Dedifferentiated amniotic fluid mesenchymal stem cell (primary cell): Measurements from ENCODE around the gene ADAMTSL3.

Source experiments
- DNase-seq: peaks from one replicate; pipeline ENCODE4 v3.0.0-alpha.2; 2016; ENCODE audit errors: extremely low spot score

Gene ADAMTSL3

DNA sequence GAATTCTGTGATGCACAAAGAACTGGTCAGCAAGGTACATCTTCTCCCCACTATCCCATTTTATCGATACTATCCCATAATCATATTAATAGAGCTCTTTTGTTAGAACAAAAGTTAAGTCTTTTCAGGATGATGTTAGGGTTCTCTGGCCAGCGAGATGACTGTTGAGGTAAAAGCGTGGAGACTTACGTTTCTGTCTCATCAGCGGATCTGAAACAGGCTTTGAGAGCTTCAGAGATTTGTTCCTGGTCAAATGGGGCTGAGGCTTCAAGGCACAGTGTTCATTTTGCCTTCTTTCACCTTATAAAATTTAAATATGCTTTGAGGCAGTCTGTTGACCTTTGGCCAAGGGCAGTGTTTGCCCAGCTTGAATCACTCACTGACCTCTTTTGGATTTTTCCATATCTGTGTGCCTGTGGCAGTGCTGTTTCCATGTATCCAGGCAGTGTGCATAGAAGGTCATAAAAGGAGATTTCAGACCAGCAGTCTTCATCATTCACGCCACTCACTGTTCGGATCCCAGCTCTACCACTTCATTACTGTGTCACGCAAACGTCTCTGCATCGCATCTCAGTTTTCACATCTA is 3.1 kb downstream of the ADAMTSL3 start:
- DNase-seq, result no peak

DNA sequence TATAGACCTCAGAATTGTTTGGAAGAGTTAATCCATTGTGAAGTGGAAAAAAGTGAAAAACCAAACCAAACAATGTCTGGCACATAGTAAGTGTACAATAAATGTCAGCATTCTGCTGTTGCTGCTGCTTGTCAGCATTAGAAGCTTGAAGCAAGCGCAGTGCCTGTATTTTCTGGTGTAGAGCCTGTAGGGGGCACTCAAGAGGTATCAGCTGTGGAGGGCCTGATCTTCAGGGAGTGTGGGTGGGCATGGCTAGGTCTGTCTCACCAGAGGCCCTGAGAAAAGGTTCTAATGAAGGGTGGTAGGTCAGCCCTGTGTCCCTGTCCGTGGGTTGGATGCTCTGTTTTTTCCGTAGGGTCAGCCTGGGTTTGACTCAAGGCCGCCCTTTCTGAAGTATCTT is 3.6 kb downstream of the ADAMTSL3 start:
- DNase-seq, result no peak

DNA sequence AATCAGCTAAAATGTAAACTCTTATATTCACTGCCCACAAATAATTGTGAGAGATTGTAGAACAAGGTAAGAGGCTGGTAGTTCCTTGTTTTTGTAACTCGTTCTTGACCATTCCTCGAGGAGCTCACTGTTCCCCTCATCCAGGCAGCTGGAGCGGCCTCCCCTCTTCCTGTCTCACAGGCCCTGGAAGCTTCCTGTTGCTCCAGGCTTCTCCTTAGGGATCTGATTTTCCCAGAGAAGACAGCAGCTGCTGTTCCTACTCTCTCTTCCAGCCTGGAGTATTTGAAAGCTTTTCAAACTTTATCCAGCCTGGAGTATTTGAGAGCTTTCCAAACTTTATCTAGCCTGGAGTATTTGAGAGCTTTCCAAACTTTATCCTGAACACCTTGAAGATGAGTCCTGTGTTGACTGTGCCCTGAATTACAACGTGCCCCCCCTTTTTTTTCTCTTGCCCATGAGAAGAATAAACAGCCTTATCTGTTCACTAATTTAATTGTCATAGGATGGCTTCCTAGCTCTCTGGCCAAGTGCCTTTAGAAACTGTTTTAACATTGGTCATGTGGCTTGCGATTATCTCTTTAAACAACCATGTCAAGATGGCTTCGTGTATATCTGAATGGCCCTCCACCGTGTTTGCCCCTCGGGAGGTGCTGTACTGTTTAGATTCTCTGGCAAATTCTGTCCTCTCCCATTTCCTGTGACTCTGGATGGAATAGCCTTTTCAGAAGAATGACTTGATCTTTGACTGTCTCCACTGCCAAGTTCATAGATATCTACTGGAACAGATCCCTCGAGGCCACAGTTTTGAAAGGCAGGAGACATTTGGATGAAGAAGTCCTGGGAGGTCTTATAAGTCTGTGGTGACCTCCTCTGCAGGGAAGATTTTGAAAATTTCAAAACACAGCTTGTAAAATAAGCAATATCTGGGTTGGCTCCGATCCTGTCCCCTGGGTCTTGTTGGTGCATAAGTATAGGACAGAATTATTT is 4.8 kb downstream of the ADAMTSL3 start:
- DNase-seq, result no peak

DNA sequence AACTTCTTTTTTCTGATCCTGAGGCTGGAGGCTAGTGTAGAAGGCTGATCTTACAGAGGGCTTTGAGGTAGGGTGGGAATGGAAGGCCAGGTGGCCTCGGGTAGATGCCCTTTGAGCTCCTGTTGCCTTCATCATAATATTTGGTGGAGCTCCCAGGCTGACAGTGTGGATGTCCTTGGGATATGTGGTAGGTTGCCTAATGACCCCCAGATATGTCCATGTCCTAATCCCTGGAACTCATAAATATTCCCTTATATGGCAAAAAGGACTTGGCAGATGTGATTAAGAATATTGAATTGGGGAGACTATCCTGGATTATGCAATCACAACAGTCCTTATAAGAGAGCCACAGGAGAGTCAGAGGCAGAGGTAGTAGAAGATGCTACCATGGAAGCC is 5.5 kb downstream of the ADAMTSL3 start:
- DNase-seq, result no peak

GRCh38 chr15:83665480-83665879 is 11.6 kb downstream of the ADAMTSL3 start:
- no peak for DNase-seq

- DNase-seq, result no peak
These were observed 16.8 kb downstream of the ADAMTSL3 start for GRCh38 chr15:83670672-83671229.

- no peak for DNase-seq
These were observed 17.7 kb downstream of the ADAMTSL3 start for GRCh38 chr15:83671603-83672002.

GRCh38 chr15:83673385-83673784 is 19.5 kb downstream of the ADAMTSL3 start:
- no peak for DNase-seq

- DNase-seq, result no peak
These were observed 28.7 kb downstream of the ADAMTSL3 start for GRCh38 chr15:83682476-83683088.

DNA sequence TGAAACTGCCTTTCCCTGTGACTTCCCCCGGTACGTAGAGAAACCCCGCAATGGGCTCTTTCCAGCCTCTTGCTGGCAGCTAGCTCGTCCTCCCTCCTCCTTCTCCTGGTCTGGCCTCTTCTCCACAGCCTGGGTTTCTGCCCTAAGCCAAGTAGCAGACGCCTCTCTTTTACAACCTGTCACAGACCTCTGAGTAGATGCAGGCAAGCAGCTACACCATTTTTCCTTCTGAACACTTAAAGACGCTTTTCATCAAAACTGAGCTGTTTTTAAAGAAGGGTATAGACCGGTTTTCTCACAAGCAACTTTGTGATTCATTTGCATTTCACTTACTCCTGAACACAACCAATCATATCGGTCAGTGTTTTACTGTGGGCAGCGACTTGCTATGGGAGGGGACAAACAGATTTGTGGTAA is 32.0 kb downstream of the ADAMTSL3 start:
- DNase-seq, result no peak

DNA sequence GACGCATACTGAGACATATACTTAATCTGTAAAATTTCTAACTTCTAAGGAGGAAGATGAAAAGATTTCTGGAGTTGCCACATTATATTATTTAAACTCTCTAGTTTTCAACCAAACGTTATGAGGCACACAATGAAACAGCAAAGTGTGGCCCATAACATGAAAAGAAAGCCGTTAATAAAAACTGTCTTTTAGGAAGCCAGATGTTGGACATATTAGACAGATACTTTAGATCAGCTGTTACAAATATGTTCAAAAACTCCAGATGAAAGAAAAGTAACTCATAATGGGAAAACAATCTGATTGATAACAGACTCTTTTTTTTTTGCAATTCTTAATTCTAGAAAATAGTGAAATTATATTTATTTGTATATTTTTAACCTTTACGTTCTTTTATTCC is 34.3 kb downstream of the ADAMTSL3 start:
- DNase-seq, result no peak

GRCh38 chr15:83690676-83691075 is 36.8 kb downstream of the ADAMTSL3 start:
- no peak for DNase-seq

- no peak for DNase-seq
These were observed 39.0 kb downstream of the ADAMTSL3 start for GRCh38 chr15:83692746-83693581.

DNA sequence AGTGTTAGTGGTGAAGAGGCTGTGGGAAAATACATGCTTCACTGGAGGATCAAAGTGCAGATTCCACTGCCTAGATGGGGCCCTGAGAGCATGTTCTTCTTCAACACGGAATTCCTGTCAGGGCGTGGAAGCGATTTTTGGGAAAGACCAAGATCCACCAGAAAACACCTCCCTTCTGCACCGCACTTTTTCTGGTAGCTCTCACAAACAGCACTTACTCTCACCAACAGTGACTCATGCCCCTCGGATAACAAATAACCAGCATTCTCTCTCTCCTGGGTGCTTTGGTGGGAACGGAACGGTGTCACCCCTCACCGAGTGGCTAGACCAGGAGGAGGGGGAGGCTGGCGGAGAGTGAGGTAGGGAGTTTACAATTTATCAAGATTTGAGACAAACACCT is 40.1 kb downstream of the ADAMTSL3 start:
- no peak for DNase-seq

- no peak for DNase-seq
These were observed 40.6 kb downstream of the ADAMTSL3 start for GRCh38 chr15:83694536-83694935.

DNA sequence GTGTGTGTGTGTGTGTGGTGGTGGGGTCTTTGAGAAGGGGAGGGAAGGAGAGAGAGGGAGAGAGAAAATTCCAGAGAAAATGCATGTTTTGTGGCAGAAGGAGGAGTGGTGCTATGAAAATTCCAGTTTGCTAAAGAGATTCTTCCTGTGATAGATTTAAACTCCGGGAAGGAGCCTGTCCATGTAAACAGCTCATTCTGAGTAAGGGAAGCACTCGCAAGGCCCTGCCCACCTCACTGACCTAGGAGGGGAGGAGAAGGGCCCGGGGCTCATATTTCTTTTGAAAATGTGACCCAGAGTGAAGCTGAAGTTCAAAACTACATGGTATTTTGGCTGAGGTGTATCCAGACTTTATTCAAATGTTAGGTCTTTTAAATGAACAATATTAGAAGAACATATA is 41.3 kb downstream of the ADAMTSL3 start:
- DNase-seq, result no peak

DNA sequence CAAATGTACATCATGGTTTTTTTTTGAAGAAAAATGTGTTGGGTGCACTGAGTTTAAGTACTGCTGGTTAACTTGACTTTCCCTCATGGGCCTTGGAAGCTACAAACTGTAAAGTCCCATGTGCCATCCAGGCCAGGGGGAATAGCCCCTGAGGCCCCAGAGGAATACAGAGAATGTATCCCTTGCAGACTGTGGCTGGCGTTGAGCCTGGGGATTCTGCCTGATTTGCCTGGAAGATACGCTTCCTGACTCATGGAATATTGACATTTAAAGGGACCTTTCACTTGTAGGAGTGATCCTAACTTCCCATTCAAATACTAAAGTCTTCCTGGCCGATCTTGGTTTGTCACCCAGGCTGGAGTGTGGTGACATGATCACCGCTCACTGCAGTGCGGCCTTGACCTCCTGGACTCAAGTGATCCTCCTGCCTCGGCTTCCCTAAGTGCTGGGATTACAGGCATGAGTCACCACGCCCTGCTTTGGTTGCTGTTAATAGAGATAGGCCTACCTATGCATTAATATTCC is 42.0 kb downstream of the ADAMTSL3 start:
- no peak for DNase-seq

DNA sequence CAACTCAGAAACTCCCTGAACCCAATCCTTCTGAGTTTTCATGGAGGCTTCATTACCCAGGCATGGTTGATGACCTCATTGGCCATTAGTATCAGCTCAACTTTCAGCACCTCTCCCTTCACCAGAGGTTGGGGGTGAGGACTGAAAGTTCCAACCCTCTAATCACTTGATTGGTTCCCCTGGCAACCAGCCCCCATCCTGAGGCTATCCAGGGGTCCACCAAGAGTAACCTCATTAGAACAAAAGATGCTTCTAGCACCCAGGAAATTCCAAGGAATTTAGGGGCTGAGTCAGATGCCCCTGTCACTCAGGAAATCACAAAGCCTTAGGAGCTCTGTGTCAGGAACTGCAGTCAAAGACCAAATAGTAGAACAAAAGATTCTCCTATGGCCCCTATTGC is 43.8 kb downstream of the ADAMTSL3 start:
- no peak for DNase-seq

GRCh38 chr15:83698294-83698693 is 44.4 kb downstream of the ADAMTSL3 start:
- no peak for DNase-seq

GRCh38 chr15:83699028-83699427 is 45.1 kb downstream of the ADAMTSL3 start:
- no peak for DNase-seq

- no peak for DNase-seq
These were observed 46.2 kb downstream of the ADAMTSL3 start for GRCh38 chr15:83700082-83700481.
